ENCODE measurements around the gene IFNAR2.

GRCh38 chr21:33228455-33228854 is 1.3 kb upstream of the IFNAR2 start:
- no peak for TF ChIP-seq CTCF (IDR thresholded peaks at IDR 0.05 in 2 of 3, conservative IDR thresholded peaks at IDR 0.05 in 1 of 3; ENCODE audit: borderline replicate concordance in 1 of 3, insufficient read depth in 1 of 3, low read depth in 2 of 3, low read length in 2 of 3)
- TF ChIP-seq RAD21 (IDR thresholded peaks at IDR 0.05; ENCODE audit: low read depth) = no peak
- TF ChIP-seq EZH2 (IDR thresholded peaks at IDR 0.05) = no peak
- TF ChIP-seq CEBPB (IDR thresholded peaks at IDR 0.05; ENCODE audit: low read depth) = no peak
- TF ChIP-seq FOSL1 (IDR thresholded peaks at IDR 0.05; ENCODE audit: low read depth) = no peak
- TF ChIP-seq EZH2phosphoT487 (IDR thresholded peaks at IDR 0.05; ENCODE audit: borderline replicate concordance) = no peak
